ENCODE results near the gene CCR5.

DNA sequence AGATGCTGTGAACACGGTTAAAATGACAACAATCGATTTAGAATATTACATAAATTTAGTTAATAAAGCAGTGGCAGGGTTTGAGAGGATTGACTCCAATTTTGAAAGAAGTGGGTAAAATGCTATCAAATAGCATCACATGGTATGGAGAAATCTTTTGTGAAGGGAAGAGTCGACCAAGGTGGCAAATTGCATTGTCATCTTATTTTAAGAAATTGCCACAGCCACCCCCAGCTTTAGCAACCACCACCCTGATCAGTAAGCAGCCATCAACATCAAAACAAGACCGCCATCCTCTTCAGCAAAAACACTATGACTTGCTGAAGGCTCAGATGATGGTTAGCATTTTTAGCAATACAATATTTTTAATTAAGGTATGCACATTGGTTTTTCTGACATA lies 5.7 kb upstream of the CCR5 start:
- TF ChIP-seq, protein P1, sequence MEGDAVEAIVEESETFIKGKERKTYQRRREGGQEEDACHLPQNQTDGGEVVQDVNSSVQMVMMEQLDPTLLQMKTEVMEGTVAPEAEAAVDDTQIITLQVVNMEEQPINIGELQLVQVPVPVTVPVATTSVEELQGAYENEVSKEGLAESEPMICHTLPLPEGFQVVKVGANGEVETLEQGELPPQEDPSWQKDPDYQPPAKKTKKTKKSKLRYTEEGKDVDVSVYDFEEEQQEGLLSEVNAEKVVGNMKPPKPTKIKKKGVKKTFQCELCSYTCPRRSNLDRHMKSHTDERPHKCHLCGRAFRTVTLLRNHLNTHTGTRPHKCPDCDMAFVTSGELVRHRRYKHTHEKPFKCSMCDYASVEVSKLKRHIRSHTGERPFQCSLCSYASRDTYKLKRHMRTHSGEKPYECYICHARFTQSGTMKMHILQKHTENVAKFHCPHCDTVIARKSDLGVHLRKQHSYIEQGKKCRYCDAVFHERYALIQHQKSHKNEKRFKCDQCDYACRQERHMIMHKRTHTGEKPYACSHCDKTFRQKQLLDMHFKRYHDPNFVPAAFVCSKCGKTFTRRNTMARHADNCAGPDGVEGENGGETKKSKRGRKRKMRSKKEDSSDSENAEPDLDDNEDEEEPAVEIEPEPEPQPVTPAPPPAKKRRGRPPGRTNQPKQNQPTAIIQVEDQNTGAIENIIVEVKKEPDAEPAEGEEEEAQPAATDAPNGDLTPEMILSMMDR (conservative IDR thresholded peaks at IDR 0.05 in 1 of 2, IDR thresholded peaks at IDR 0.05 in 1 of 2; ENCODE audit: extremely low read depth in 1 of 2, insufficient read depth in 1 of 2, low read depth in 1 of 2, low read length in 2 of 2) = no peak
- no peak for TF ChIP-seq EZH2 (IDR thresholded peaks at IDR 0.05; ENCODE audit: borderline replicate concordance, low read length)

Measured in mammary epithelial cell (primary cell).